Hepatocyte (in vitro differentiated cells): ENCODE measurements around the gene VEPH1.

ENCODE experiments used
- CTCF ChIP-seq: fragments of 200-600 bp; sonication (generic); IDR thresholded peaks from 2 replicates; pipeline ENCODE4 v1.5.1; 2016; ENCODE audit warnings: antibody characterized with exemption, mild to moderate bottlenecking; ENCODE audit not compliant: poor library complexity
- EZH2phosphoT487 ChIP-seq: fragments of 200-600 bp; sonication (generic); IDR thresholded peaks from one replicate; pipeline ENCODE4 v1.6.1; 2018; ENCODE audit warnings: antibody characterized with exemption, mild to moderate bottlenecking, low read depth, moderate library complexity; ENCODE audit not compliant: unreplicated experiment, severe bottlenecking

GRCh38 chr3:157285141-157285540, 218.1 kb downstream of the VEPH1 start:
- TF ChIP-seq CTCF (no peak), EZH2phosphoT487 (no peak)
